Superior temporal gyrus (tissue), 1 donor: ENCODE results near the gene APOBEC3G.
"Not testable (repeated sequence)": the region's sequence is repeated elsewhere in the genome, so short reads cannot be mapped to it uniquely, and the experiment has no call there.

Source experiments
- DNase-seq: peaks from one replicate; pipeline ENCODE4 v3.0.0-alpha.2; 2016; ENCODE audit errors: extremely low spot score

APOBEC3G gene

GRCh38 chr22:39066442-39067276 is 10.4 kb upstream of the APOBEC3G start:
- not testable (repeated sequence) for DNase-seq

- DNase-seq: no peak
Measured at GRCh38 chr22:39068033-39068785, 8.9 kb upstream of the APOBEC3G start.

DNA sequence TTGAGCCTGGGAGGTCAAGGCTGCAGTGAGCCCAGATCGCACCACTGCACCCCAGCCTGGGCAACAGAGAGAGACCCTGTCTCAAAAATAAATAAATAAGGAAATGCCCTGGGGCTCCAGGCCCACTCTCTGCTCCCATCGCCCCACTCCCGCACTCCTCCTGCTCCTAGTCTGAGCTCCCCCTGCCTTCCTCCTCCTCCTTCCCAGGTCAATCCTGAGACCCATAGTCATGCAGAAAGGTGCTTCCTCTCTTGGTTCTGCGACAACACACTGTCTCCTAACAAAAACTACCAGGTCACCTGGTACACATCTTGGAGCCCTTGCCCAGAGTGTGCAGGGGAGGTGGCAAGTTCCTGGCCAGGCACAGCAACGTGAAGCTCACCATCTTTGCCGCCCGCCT is 6.9 kb upstream of the APOBEC3G start:
- no peak for DNase-seq

GRCh38 chr22:39072581-39072981 is 4.5 kb upstream of the APOBEC3G start:
- not testable (repeated sequence) for DNase-seq

DNA sequence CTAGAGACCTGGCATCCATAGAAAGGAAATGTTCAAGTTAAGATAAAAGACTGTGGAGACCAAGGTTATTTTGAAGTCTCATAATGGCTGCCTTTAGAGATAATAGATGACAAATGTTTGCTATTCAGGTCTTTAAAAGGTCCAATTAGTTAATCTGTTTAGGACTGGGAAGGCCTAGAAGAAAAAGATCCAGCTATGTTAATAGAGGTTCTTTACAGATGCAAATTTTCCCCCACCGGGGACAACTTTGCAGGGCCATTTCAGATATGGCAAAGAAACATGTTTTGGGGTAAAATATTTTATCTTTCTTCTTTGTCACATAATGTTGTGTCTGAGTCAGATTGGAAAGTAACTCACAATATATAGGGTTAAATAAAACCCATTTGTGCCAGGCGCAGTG is 3.1 kb upstream of the APOBEC3G start:
- no peak for DNase-seq

- DNase-seq: not testable (repeated sequence)
Measured at GRCh38 chr22:39076155-39077025, 685 bp upstream of the APOBEC3G start.

GRCh38 chr22:39077912-39078311 is 837 bp downstream of the APOBEC3G start:
- DNase-seq: not testable (repeated sequence)

GRCh38 chr22:39078329-39078728 is 1.3 kb downstream of the APOBEC3G start:
- no peak for DNase-seq

DNA sequence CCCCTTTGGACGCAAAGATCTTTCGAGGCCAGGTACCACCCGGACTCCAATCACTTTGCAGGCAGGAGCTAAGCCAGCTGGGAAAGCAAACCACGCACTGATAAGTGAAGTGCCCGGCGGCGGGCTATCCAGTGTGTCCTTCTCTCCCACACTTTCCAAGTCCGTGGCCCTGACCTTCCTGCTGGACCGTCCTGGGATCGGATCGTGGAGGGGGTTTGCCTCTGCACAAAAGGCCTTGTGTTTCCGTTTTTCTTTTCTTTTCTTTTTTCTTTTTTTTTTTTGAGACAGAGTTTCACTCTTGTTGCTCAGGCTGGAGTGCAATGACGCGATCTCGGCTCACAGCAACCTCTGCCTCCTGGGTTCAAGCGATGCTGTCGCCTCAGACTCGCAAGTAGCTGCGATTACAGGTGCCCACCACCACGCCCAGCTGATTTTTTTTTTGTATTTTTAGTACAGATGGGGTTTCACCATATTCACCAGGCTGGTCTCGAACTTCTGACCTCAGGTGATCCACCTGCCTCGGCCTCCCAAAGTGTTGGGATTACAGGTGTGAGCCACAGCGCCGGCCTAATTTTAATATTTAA is 2.1 kb downstream of the APOBEC3G start:
- not testable (repeated sequence) for DNase-seq

GRCh38 chr22:39080052-39080762 is 3.1 kb downstream of the APOBEC3G start:
- DNase-seq: no peak

DNA sequence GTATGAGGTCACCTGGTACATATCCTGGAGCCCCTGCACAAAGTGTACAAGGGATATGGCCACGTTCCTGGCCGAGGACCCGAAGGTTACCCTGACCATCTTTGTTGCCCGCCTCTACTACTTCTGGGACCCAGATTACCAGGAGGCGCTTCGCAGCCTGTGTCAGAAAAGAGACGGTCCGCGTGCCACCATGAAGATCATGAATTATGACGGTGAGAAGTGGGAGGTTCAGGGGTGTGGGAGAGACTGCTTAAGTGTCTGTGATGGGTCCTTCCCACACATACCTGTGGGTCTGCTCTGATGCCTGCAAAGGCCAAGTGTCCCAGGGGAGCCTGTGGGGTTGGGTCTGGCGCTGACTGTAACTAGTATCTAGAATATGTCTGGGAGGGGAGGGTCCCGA is 3.9 kb downstream of the APOBEC3G start:
- DNase-seq: no peak

DNA sequence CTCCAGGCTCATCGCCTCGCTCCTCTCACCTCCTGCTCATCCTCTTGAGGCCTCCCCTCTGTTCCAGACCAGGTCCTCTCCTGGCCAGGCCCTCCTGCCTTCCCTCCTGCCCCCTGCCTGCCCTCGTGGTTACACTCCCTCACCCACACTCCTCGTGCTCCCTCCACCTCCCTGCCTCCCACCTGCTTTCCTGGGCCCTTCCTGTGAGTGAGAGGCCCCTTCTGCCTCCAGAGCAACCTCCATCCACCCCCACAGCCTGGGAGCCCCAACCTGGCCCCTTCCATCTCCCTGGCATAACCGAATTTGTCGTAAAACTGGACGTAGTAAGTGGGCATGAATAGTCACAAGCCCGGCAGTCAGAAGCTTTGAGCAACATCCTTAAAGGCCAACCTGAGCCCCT is 4.5 kb downstream of the APOBEC3G start:
- no peak for DNase-seq

DNA sequence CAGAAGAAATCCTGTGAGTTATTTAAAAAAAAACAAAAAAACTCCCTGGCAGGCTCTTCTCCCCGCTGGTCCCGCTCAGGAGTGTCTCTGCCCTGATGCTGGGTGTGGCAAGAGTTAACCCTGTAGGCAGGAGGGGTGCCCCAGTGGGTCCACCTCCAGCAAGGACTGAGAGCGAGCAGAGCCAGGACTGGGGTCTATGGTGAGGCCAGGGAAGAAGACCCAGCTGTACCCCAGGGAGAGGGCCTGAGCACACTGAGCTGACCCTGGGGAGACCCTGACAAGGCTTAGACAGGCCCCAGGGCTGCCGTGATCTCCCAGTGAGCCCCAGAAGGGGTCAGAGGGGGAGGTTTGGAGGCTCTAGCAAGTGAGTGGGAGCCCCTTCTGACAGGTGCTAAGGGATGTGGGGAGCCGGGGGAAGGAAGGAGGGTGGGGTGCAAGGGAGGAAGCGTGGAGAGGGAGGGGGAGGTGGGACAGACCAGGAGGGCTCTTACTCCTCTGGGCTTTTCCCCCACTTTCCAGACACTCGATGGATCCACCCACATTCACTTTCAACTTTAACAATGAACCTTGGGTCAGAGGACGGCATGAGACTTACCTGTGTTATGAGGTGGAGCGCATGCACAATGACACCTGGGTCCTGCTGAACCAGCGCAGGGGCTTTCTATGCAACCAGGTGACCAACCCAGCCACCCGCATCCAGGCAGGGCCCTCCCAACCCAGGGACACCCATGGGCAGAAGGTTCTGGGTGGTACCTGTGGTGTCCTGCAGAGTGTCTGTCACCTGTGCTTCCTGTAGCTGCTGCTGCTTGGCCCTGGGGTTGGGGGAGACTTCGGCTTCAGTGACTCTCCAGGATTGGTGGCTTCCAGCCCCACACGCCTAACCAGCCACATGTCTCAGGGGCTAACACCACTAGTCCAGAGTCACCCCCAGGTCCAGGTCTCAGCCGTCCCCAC is 6.4 kb downstream of the APOBEC3G start:
- no peak for DNase-seq

DNA sequence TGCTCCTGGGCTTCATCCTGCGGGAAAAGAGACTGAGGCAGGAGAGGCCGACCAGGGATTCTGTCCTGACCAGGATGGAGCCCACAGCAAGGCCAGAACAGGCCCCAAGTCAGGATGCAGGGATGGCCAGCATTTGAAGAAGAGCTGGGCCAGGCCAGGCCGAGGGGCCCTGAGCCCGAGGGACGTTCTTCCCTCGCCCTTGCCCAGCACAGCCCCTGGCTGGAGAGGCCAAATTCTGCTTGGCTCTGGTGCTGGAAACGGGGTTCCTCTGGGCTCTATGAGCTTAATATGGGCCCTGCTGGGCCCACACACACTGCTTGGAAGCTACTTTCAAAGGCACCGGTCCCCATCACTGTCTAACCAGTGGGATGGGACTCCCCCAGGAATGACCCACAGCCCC is 7.6 kb downstream of the APOBEC3G start:
- no peak for DNase-seq

DNA sequence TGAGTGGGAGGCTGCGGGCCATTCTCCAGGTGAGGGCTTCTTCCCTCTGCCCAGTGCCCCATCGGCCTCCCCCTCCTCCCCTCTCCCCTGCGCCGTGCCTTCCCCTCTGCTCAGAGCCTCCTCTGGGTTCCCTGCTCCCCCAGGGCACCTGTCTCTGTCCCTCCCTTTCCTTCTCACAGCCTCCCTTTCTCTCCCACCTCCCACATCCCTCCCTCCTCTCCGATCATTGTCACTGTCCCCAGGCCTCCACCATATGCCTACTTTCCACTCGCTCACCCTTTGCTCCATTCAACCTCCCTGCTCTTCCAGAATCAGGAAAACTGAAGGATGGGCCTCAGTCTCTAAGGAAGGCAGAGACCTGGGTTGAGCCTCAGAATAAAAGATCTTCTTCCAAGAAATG is 10.0 kb downstream of the APOBEC3G start:
- no peak for DNase-seq

DNA sequence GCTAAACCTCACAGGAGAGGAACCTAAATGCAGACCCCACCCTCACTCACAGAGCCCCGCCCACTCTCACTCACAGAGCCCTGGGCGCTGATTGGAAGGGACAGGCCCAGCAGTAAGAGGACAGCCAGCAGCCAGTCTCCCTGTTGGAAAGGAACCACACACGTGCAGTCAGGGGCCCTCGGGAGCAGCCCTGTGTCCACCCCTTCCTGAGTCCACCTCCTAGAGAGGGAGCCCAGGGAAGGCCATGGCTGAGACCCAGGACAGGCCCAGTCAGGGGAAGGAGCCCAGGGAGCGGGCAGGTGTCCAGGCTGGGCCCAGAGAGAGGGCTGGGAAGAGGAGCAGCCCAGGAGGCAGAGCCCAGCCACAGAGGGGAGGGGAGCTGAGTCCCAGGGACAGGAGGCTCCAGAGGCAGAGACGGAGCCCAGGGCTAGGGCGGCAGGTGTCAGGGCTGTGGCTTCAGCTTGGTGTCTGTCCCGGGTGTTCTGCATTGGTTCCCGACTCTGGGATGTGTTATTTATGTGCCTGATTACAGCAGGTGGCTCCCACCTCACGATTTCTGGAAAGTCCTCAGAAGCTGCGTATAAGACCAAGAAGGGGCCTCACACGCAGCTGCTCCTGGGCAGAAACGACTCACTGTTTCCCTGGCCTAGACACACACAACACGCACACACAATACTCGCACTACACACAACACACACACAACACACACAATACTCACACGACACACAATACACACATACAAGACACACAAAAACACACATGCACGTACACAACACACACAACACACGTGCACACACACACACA is 11.0 kb downstream of the APOBEC3G start:
- DNase-seq: no peak

- no peak for DNase-seq
Measured at GRCh38 chr22:39088685-39089032, 11.6 kb downstream of the APOBEC3G start.

DNA sequence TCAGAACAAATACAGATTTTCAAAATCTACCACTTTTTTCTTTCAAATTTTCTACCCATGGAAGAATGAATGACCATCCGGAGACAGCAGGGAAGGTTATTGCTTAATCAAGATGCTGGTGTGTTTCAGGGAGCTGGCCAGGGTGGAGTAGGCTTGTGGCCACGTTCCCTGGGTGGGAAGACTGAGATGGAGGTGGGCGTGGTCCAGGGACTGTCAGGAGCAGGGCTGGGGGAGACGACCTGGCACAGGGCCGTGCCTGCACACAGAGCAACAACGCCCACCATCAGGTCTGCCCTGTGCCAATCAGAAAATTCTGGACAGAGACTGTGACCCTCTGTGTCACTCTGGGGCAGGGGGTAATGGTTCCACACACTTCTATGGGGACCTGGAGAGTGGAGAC is 12.9 kb downstream of the APOBEC3G start:
- DNase-seq: no peak

- DNase-seq: no peak
Measured at GRCh38 chr22:39090426-39091064, 13.5 kb downstream of the APOBEC3G start.
